Measurements from ENCODE around the gene TDRD1. TPM values are rescaled to one million over a fixed set of nuclear protein-coding genes. Genes with fewer than 3 reads are reported as not detected.

TDRD1 gene
- total and polyA plus RNA-seq, 10 of the 15 experiments (the other 5 are each of a cell fraction or from before 2014, with no cell fraction given), result 0.03 to 0.04 TPM; not detected in 8

GRCh38 chr10:114157912-114158311 is 21.2 kb upstream of the TDRD1 start:
- Histone ChIP-seq H3K27me3 (replicated peaks in 1 of 2; ENCODE audit: control insufficient read depth in 2 of 2, insufficient read depth in 2 of 2, low read length in 1 of 2) (no peaks in the 10 kb centered on the region), H4K20me1 (ENCODE audit: control insufficient read depth, insufficient read depth) (no peaks in the 10 kb centered on the region), H3K4me1 (ENCODE audit: control insufficient read depth, insufficient read depth, low read length) (no peaks in the 10 kb centered on the region; the same call in 1 of the 2 replicates), H3K79me2 (ENCODE audit: control insufficient read depth, insufficient read depth, low read length) (no peaks in the 10 kb centered on the region; the same call in 1 of the 2 replicates), H3K27ac (ENCODE audit: control insufficient read depth, insufficient read depth) (no peak overlapping the region), H3K36me3 (ENCODE audit: control insufficient read depth in 2 of 2, insufficient read depth in 2 of 2, low read length in 1 of 2) (peaks cover 0 to 5% of the 10 kb centered on the region in 2 experiments; a peak in 3 of 4 replicates), H3K4me2 (ENCODE audit: control insufficient read depth, insufficient read depth) (no peak overlapping the region), H3K9ac (ENCODE audit: control insufficient read depth, insufficient read depth, low read length) (no peak overlapping the region), H2AFZ (ENCODE audit: control insufficient read depth, low read depth, low read length) (no peak overlapping the region), H3K9me3 (replicated peaks; ENCODE audit: control insufficient read depth, insufficient read depth, low read length) (no peaks in the 10 kb centered on the region), H3K4me3 (no peak overlapping the region)
- ChIA-PET SMC1A (ENCODE audit: uncharacterized antibody, unreplicated experiment) (interaction anchor here (0.7 to 1.3 kb wide), 3 partner anchors 11 to 546 kb away, joined by 3 to 5 read pairs (median 4); no protein-coding TSS in a partner anchor), CTCF (interaction anchor here (1.4 to 2.2 kb wide), 2 partner anchors 12 to 336 kb away, joined by 3 to 10 read pairs; no protein-coding TSS in a partner anchor), POLR2A (interaction anchor here (0.6 to 1.0 kb wide), 2 partner anchors 14 to 1550 kb away, joined by 3 read pairs; no protein-coding TSS in a partner anchor), RAD21 (ENCODE audit: unreplicated experiment) (interaction anchor here (0.9 kb wide), 1 partner anchor 146 kb away, joined by 3 read pairs; no protein-coding TSS in a partner anchor)
- 98% methylated on average over 2 of the region's 2 CpGs for WGBS (ENCODE audit: insufficient coverage, insufficient replicate concordance, low lambda C conversion rate, missing lambda C conversion rate)
- intact Hi-C loops (cut with micrococcal nuclease; ENCODE audit: unreplicated experiment), result no loop called here
- ATAC-seq (no peak), DNase-seq (ENCODE audit: low read depth, low spot score) (no peak), FAIRE-seq (no peak)
- BruUV-seq (replicated peaks), result no TSS peak
- TF ChIP-seq RBBP5 (conservative IDR thresholded peaks at IDR 0.05), result no peak
- TF ChIP-seq, protein P1, sequence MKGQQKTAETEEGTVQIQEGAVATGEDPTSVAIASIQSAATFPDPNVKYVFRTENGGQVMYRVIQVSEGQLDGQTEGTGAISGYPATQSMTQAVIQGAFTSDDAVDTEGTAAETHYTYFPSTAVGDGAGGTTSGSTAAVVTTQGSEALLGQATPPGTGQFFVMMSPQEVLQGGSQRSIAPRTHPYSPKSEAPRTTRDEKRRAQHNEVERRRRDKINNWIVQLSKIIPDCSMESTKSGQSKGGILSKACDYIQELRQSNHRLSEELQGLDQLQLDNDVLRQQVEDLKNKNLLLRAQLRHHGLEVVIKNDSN (IDR thresholded peaks at IDR 0.05; ENCODE audit: borderline replicate concordance, extremely low read length, insufficient read depth, low read depth, low read length), result no peak
- no peak for TF ChIP-seq MXI1 (IDR thresholded peaks at IDR 0.05; ENCODE audit: low read depth, low read length)
- TF ChIP-seq SPI1 (IDR thresholded peaks at IDR 0.05; ENCODE audit: borderline replicate concordance, insufficient read depth, low read depth, low read length), result no peak
- no peak for TF ChIP-seq ASH2L (IDR thresholded peaks at IDR 0.05; ENCODE audit: borderline replicate concordance, low read depth)
- no peak for TF ChIP-seq ZZZ3 (IDR thresholded peaks at IDR 0.05; ENCODE audit: control insufficient read depth, insufficient read length, low read depth)
- TF ChIP-seq, protein P2, sequence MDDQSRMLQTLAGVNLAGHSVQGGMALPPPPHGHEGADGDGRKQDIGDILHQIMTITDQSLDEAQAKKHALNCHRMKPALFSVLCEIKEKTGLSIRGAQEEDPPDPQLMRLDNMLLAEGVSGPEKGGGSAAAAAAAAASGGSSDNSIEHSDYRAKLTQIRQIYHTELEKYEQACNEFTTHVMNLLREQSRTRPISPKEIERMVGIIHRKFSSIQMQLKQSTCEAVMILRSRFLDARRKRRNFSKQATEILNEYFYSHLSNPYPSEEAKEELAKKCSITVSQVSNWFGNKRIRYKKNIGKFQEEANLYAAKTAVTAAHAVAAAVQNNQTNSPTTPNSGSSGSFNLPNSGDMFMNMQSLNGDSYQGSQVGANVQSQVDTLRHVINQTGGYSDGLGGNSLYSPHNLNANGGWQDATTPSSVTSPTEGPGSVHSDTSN (IDR thresholded peaks at IDR 0.05; ENCODE audit: insufficient replicate concordance, low read depth, low read length), result no peak
- no peak for TF ChIP-seq ZSCAN29 (IDR thresholded peaks at IDR 0.05)
- in situ Hi-C loops (cut with MboI), result no loop called here
